Measurements from ENCODE around the gene ESPNL. TPM values are rescaled to one million over a fixed set of nuclear protein-coding genes. Genes with fewer than 3 reads are reported as not detected.
A peak's percentile ranks its signal among the peaks of the same experiment; 100 is the strongest.

Gene ESPNL
- total and polyA plus RNA-seq, 2 of the 4 experiments (the other 2 are of a cell fraction): 2.0 TPM

DNA sequence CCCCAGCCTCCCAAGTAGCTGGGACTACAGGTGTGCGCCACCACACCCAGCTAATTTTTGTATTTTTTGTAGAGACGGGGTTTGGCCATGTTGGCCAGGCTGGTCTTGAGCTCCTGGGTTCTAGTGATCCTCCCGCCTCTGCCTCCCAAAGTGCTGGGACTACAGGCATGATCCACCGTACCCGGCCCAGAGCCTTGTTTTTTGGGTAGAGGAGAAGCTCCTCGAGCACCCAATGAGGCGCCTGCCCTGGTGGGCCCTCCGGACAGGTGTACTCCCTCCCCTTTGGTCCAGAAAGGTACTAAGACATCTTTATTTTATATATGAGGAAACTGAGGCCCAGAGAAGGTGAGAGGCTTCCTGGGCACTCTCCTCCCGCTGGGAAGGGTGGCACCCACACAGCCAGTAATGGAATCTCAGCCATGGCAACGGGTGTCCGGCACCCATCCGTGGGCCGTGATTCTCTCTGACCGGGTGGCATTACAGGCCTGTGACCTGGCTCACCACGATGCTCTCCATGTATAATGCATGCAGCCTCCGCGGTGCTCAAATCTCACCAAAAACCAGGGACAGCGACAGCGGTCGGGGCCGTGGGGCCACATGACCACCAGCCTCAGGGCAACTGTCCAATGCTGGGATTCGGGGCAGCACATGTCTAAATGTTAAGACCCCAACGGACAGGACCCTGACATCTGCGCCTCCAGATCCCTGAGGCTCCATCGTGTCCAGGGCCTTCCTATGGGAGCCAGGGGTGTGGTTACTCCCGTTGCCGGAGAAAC, 21.6 kb downstream of the ESPNL start:
- intact Hi-C loops (cut with micrococcal nuclease): loop anchor here (5.0 kb wide), 1 partner anchor 264 kb away; the partner anchor contains the start of gene RAMP1
- no peak overlapping the region for H2BK120ac ChIP-seq (ENCODE audit: low read depth, low read length)
- H2BK5ac ChIP-seq (ENCODE audit: low read depth, low read length, poor library complexity, severe bottlenecking): no peak overlapping the region
- no peak for TF ChIP-seq SMC3 (IDR thresholded peaks at IDR 0.05; ENCODE audit: low read depth, low read length)
- TF ChIP-seq, protein P1, sequence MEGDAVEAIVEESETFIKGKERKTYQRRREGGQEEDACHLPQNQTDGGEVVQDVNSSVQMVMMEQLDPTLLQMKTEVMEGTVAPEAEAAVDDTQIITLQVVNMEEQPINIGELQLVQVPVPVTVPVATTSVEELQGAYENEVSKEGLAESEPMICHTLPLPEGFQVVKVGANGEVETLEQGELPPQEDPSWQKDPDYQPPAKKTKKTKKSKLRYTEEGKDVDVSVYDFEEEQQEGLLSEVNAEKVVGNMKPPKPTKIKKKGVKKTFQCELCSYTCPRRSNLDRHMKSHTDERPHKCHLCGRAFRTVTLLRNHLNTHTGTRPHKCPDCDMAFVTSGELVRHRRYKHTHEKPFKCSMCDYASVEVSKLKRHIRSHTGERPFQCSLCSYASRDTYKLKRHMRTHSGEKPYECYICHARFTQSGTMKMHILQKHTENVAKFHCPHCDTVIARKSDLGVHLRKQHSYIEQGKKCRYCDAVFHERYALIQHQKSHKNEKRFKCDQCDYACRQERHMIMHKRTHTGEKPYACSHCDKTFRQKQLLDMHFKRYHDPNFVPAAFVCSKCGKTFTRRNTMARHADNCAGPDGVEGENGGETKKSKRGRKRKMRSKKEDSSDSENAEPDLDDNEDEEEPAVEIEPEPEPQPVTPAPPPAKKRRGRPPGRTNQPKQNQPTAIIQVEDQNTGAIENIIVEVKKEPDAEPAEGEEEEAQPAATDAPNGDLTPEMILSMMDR (conservative IDR thresholded peaks at IDR 0.05; ENCODE audit: low read depth, low read length): no peak
- no peak for TF ChIP-seq CHD1 (IDR thresholded peaks at IDR 0.05; ENCODE audit: low read depth, low read length)
- no peak for TF ChIP-seq RCOR1 (IDR thresholded peaks at IDR 0.05; ENCODE audit: insufficient replicate concordance, low read length)
- TF ChIP-seq MAZ (IDR thresholded peaks at IDR 0.05; ENCODE audit: borderline replicate concordance, low read depth, low read length): no peak
- no peak for TF ChIP-seq RFX5 (IDR thresholded peaks at IDR 0.05; ENCODE audit: low read depth, low read length)
- TF ChIP-seq NFE2L2 (IDR thresholded peaks at IDR 0.05; ENCODE audit: low read depth, low read length): no peak
- no peak for TF ChIP-seq BHLHE40 (IDR thresholded peaks at IDR 0.05; ENCODE audit: low read depth, low read length)
- no peak for TF ChIP-seq POLR2A (IDR thresholded peaks at IDR 0.05; ENCODE audit: low read depth, low read length)
- TF ChIP-seq CEBPB (IDR thresholded peaks at IDR 0.05; ENCODE audit: low read depth, low read length): no peak
- no peak for TF ChIP-seq RAD21 (IDR thresholded peaks at IDR 0.05; ENCODE audit: low read length)
- no peak for TF ChIP-seq MXI1 (IDR thresholded peaks at IDR 0.05; ENCODE audit: borderline replicate concordance, low read depth, low read length)
- TF ChIP-seq, protein P2, sequence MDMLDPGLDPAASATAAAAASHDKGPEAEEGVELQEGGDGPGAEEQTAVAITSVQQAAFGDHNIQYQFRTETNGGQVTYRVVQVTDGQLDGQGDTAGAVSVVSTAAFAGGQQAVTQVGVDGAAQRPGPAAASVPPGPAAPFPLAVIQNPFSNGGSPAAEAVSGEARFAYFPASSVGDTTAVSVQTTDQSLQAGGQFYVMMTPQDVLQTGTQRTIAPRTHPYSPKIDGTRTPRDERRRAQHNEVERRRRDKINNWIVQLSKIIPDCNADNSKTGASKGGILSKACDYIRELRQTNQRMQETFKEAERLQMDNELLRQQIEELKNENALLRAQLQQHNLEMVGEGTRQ (IDR thresholded peaks at IDR 0.05; ENCODE audit: low read depth, low read length): no peak
- no peak for TF ChIP-seq FOS (IDR thresholded peaks at IDR 0.05; ENCODE audit: low read depth, low read length)
- no peak for TF ChIP-seq MAFK (IDR thresholded peaks at IDR 0.05; ENCODE audit: low read depth, low read length)

More for the DNA sequence above, 21.6 kb downstream of the ESPNL start:
- WGBS, 2 experiments (ENCODE audit: extremely low coverage in 2 of 2, insufficient read length in 1 of 2): 86% methylated on average over 13 of the region's 27 CpGs; no CpG with 5 or more reads in 1 of the 2 experiments
- Histone ChIP-seq H2AK9ac (replicated peaks; ENCODE audit: low read depth, low read length, poor library complexity) (no peak overlapping the region), H3K18ac (ENCODE audit: low read depth, low read length) (no peak overlapping the region), H3K14ac (replicated peaks; ENCODE audit: low read depth, low read length) (no peak overlapping the region), H3K9me3 (ENCODE audit: control insufficient read depth, insufficient read depth, low read length) (no peaks in the 10 kb centered on the region), H3K9me1 (ENCODE audit: insufficient read depth, low read length) (peaks cover 5% of the 10 kb centered on the region; the same call in 1 of the 2 replicates), H3K36me3 (ENCODE audit: control insufficient read depth, insufficient read depth, low read length) (no peaks in the 10 kb centered on the region), H4K5ac (ENCODE audit: low read depth, low read length) (no peak overlapping the region), H3K9ac (ENCODE audit: low read depth, low read length) (no peak overlapping the region), H4K91ac (ENCODE audit: insufficient read depth, low read depth, low read length) (no peak overlapping the region), H2BK15ac (ENCODE audit: low read depth, low read length) (no peak overlapping the region), H4K8ac (ENCODE audit: low read depth in 2 of 2, low read length in 2 of 2) (no peak overlapping the region), H3K56ac (ENCODE audit: extremely low read depth, insufficient read depth, low read length) (no peak overlapping the region), H3K79me1 (ENCODE audit: low read depth in 1 of 2, low read length in 2 of 2) (no peaks in the 10 kb centered on the region), H4K20me1 (ENCODE audit: insufficient read depth, low read length) (no peaks in the 10 kb centered on the region), H2AK5ac (ENCODE audit: low read depth, low read length) (no peak overlapping the region), H3K4me1 (ENCODE audit: control insufficient read depth, insufficient read depth, low read length) (peaks cover 4% of the 10 kb centered on the region; the same call in 1 of the 2 replicates), H2BK20ac (ENCODE audit: low read depth, low read length) (no peak overlapping the region), H3K27ac (ENCODE audit: insufficient read depth, low read length) (no peak overlapping the region), H3K23ac (ENCODE audit: low read depth, low read length) (no peak overlapping the region), H3K4me3 (ENCODE audit: insufficient read depth, low read depth, low read length) (no peak overlapping the region), H3K4me2 (ENCODE audit: low read depth, low read length) (no peak overlapping the region), H3K27me3 (ENCODE audit: control insufficient read depth, insufficient read depth, low read length) (peaks cover 33% of the 10 kb centered on the region), H3K4ac (ENCODE audit: low read depth, low read length) (no peak overlapping the region), H2AFZ (replicated peaks; ENCODE audit: low read length, poor library complexity) (peak overlapping the region; percentile 14)
- in situ Hi-C loops (cut with MboI; ENCODE audit: low sequenced_read_pairs) (no loop called here), dilution Hi-C loops (cut with HindIII; ENCODE audit: low sequenced_read_pairs, unreplicated experiment) (no loop called here)
- BruUV-seq (replicated peaks): no TSS peak
- ChIA-PET POLR2A (ENCODE audit: unreplicated experiment) (no interaction called here), CTCF (no interaction called here)
- DNase-seq (no peak), ATAC-seq (ENCODE audit: low read depth) (no peak)

All from IMR-90 (cell line).